A673 (cell line): ENCODE measurements around the gene KIF7. TPM values are rescaled to one million over a fixed set of nuclear protein-coding genes. Genes with fewer than 3 reads are reported as not detected.
A peak's percentile ranks its signal among the peaks of the same experiment; 100 is the strongest.

ENCODE experiments used
- BruUV-seq: library from RNA; stranded (reverse); fragments of 400-500 nt; replicated peaks from 2 replicates; lab custom pipeline; 2021; lab: Mats Ljungman, UMichigan
- CTCF ChIA-PET: fragments of 300-600 bp; sonication (Branson Sonifier 250); formaldehyde crosslinking; loops from one replicate; lab custom pipeline; 2022; ENCODE audit warnings: antibody characterized with exemption; lab: Charles Lee
- POLR2A ChIA-PET: fragments of 300-600 bp; sonication (Branson Sonifier 250); formaldehyde crosslinking; loops from one replicate; lab custom pipeline; 2022; ENCODE audit warnings: antibody characterized with exemption; ENCODE audit not compliant: low non-redundant PET; lab: Charles Lee
- DNase-seq: peaks from one replicate; pipeline ENCODE4 v3.0.0-alpha.2; 2015; ENCODE audit warnings: low spot score
- H3K27ac ChIP-seq: fragments of 200-600 bp; sonication (generic); 2 replicates; pipeline ENCODE4 v1.5.1; 2016; ENCODE audit warnings: mixed run types, low read depth, mild to moderate bottlenecking, mixed read lengths, antibody characterized with exemption, low read length; ENCODE audit not compliant: poor library complexity, severe bottlenecking
- H3K27me3 ChIP-seq: fragments of 200-600 bp; sonication (generic); replicated peaks from 2 replicates; pipeline ENCODE4 v1.6.1; 2017; ENCODE audit warnings: mixed run types, low read depth, mild to moderate bottlenecking, mixed read lengths, antibody characterized with exemption, low read length; ENCODE audit not compliant: insufficient read depth, poor library complexity
- H3K36me3 ChIP-seq: fragments of 200-600 bp; sonication (generic); 2 replicates; pipeline ENCODE4 v1.6.1; 2016; ENCODE audit warnings: mixed run types, mild to moderate bottlenecking, mixed read lengths, antibody characterized with exemption, low read length; ENCODE audit not compliant: insufficient read depth, poor library complexity, severe bottlenecking
- H3K4me1 ChIP-seq: fragments of 200-600 bp; sonication (generic); 2 replicates; pipeline ENCODE4 v1.6.1; 2017; ENCODE audit warnings: mixed run types, mild to moderate bottlenecking, mixed read lengths, antibody characterized with exemption, low read length; ENCODE audit not compliant: insufficient read depth, poor library complexity, severe bottlenecking
- H3K4me3 ChIP-seq: fragments of 200-600 bp; sonication (generic); 2 replicates; pipeline ENCODE4 v1.5.1; 2016; ENCODE audit warnings: low read depth, mixed run types, mild to moderate bottlenecking, mixed read lengths, low read length; ENCODE audit not compliant: poor library complexity, severe bottlenecking
- H3K9me3 ChIP-seq: fragments of 200-600 bp; sonication (generic); 2 replicates; pipeline ENCODE4 v1.6.1; 2016; ENCODE audit warnings: mixed run types, low read depth, mild to moderate bottlenecking, mixed read lengths, antibody characterized with exemption, low read length; ENCODE audit not compliant: poor library complexity, severe bottlenecking
- EZH2 ChIP-seq: fragments of 200-600 bp; sonication (generic); IDR thresholded peaks from 2 replicates; pipeline ENCODE4 v1.6.1; 2017; ENCODE audit warnings: borderline replicate concordance, low read depth, mild to moderate bottlenecking, mixed read lengths, antibody characterized with exemption, low read length; ENCODE audit not compliant: poor library complexity, severe bottlenecking
- intact Hi-C: fragments of 100-400 bp; cut with micrococcal nuclease; formaldehyde crosslinking; loops from one replicate; pipeline ENCODE4 v1.10.0; 2022; ENCODE audit not compliant: unreplicated experiment
- total RNA-seq: library from RNA; stranded (reverse); gene quantifications from 2 replicates; pipeline ENCODE4 v1.2.3, GENCODE V29; 2021
- TF ChIP-seq, protein P1 (sequence below): fragments of 300-800, 200-600 bp; sonication (generic); conservative IDR thresholded peaks from 2 replicates; pipeline ENCODE4 v1.5.1; 2017; ENCODE audit warnings: low read depth, mild to moderate bottlenecking, antibody characterized with exemption, low read length, moderate library complexity, mixed read lengths

The KIF7 gene
- total RNA-seq, 1 experiment from 2014 or later = 9.5 TPM

DNA sequence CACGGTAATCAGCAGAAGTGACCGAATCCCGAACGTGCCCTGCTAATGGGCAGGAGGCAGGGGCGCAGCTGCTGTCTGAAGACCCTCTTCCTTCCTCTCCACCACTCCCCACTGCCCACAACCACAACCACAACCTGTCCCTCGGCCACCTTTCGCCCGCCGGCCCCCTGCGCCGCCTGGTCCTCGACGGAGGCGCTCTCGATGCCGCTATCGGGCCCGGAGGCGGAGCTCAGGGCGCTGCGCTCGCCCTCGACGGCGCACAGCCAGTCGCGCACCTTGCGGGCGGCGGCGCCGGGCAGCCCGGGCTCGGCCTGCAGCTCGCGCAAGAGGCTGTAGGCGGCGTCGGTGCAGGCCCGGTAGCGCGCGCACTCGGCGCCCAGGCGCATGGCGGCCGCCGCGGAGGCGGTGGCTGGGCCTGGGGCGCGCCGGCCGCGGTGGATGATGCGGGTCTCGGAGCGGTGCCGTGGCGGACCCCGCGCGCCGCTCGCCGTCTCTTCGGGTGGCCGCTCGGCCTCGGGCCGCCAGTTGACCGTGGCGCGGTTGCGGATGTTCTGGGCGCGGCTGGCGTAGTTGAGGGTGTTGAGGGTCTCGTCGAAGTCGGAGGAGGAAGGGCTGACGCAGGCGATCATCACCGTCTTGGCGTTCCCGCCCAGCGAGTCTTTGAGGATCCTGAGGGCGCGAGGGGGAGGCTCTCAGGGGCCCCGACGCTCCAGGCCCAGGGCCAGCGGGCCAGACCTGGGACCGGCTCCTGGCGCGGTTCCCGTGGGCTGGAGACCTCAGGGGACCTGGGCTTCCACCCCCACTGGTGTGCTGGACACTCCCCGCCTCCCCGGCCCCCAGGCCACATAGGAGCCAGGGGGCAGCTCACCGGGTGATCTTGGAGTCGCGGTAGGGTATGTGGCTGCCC lies 6.9 kb downstream of the KIF7 start:
- Histone ChIP-seq H3K4me1 (no peaks in the 10 kb centered on the region), H3K27ac (no peak overlapping the region), H3K4me3 (no peak overlapping the region), H3K36me3 (no peaks in the 10 kb centered on the region), H3K27me3 (no peaks in the 10 kb centered on the region), H3K9me3 (no peaks in the 10 kb centered on the region)
- no TSS peak for BruUV-seq
- intact Hi-C loops = no loop called here
- no peak for DNase-seq
- CTCF ChIA-PET = no interaction called here
- no peak for TF ChIP-seq EZH2
- TF ChIP-seq, protein P1, sequence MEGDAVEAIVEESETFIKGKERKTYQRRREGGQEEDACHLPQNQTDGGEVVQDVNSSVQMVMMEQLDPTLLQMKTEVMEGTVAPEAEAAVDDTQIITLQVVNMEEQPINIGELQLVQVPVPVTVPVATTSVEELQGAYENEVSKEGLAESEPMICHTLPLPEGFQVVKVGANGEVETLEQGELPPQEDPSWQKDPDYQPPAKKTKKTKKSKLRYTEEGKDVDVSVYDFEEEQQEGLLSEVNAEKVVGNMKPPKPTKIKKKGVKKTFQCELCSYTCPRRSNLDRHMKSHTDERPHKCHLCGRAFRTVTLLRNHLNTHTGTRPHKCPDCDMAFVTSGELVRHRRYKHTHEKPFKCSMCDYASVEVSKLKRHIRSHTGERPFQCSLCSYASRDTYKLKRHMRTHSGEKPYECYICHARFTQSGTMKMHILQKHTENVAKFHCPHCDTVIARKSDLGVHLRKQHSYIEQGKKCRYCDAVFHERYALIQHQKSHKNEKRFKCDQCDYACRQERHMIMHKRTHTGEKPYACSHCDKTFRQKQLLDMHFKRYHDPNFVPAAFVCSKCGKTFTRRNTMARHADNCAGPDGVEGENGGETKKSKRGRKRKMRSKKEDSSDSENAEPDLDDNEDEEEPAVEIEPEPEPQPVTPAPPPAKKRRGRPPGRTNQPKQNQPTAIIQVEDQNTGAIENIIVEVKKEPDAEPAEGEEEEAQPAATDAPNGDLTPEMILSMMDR = no peak
- POLR2A ChIA-PET = no interaction called here

- Histone ChIP-seq H3K9me3 (no peaks in the 10 kb centered on the region), H3K27ac (no peak overlapping the region), H3K4me1 (no peaks in the 10 kb centered on the region), H3K27me3 (no peaks in the 10 kb centered on the region), H3K4me3 (no peak overlapping the region), H3K36me3 (no peaks in the 10 kb centered on the region)
- intact Hi-C loops = no loop called here
- POLR2A ChIA-PET = no interaction called here
- peak; percentile 67 for DNase-seq
- CTCF ChIA-PET = no interaction called here
- no TSS peak for BruUV-seq
- TF ChIP-seq EZH2 = no peak
- TF ChIP-seq, protein P1 = peak; percentile 99
Observed at GRCh38 chr15:89647191-89647851, 7.9 kb downstream of the KIF7 start.

DNA sequence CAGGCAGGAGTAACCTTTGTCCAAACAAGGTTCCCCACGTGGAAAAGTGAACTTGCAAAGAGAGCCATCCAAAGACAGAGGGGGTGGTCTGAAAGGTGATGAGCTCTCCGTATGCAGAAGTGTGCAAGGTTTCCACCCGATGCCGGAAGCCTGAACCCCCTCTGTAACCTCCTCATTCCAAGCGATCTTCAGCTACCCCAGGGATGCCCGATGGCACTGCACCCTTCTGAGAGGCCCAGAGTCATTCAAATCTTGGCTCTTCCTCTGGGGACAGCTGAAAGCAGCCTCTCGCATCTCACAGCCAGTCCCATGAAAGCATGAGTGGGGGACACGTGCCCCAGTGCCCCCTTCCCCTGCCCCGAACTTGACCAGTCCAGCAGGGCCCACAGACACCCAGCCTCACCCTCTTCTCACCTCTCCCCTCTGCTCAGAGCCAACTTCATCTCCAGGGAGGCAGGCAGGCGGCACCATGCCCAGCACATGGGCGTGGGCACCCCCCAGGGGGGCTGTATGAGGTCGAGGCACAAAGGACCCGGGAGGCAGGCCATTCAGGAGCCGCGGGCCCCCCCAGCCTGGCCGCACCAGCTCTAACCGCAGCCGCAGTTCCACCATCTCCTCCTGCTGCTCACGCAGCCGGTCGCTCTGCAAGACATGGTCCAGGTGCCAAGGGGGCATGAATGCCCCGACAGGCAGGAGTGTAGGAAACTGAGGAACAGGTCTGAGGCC lies 8.7 kb downstream of the KIF7 start:
- Histone ChIP-seq H3K36me3 (no peaks in the 10 kb centered on the region), H3K4me1 (no peaks in the 10 kb centered on the region), H3K27me3 (no peaks in the 10 kb centered on the region), H3K27ac (no peak overlapping the region), H3K9me3 (no peaks in the 10 kb centered on the region), H3K4me3 (no peak overlapping the region)
- CTCF ChIA-PET = no interaction called here
- DNase-seq = no peak
- POLR2A ChIA-PET = no interaction called here
- no TSS peak for BruUV-seq
- intact Hi-C loops = no loop called here
- TF ChIP-seq EZH2 = no peak
- TF ChIP-seq, protein P1 = no peak
